Stimulated activated CD4-positive, alpha-beta T cell treated with anti-CD3 and anti-CD28 coated beads, Interleukin-12 subunit alpha, Interleukin-12 subunit beta, amount 100 ng/mL, for 24 hours (primary cell): Measurements from ENCODE around the gene SAMD5.
"Not testable (repeated sequence)": the region's sequence is repeated elsewhere in the genome, so short reads cannot be mapped to it uniquely, and the experiment has no call there.

ENCODE experiments used
- DNase-seq, 2 experiments: peaks; one replicate each; pipeline ENCODE4 v3.0.0-alpha.2; 2020; ENCODE audit warnings: low read depth in 2 of 2

SAMD5 gene

GRCh38 chr6:147528511-147529145, 20.1 kb downstream of the SAMD5 start:
- DNase-seq: no peak

- DNase-seq: no peak
These were observed 21.9 kb downstream of the SAMD5 start for GRCh38 chr6:147530132-147531060.

GRCh38 chr6:147531321-147531720, 22.8 kb downstream of the SAMD5 start:
- DNase-seq: no peak

GRCh38 chr6:147534116-147534860, 25.8 kb downstream of the SAMD5 start:
- no peak for DNase-seq

GRCh38 chr6:147538821-147539220, 30.3 kb downstream of the SAMD5 start:
- DNase-seq: no peak

GRCh38 chr6:147540075-147540474, 31.6 kb downstream of the SAMD5 start:
- DNase-seq: no peak

- DNase-seq: not testable (repeated sequence)
These were observed 33.9 kb downstream of the SAMD5 start for GRCh38 chr6:147542436-147542835.

- DNase-seq: no peak
These were observed 35.9 kb downstream of the SAMD5 start for GRCh38 chr6:147544420-147544819.

- no peak for DNase-seq
These were observed 38.2 kb downstream of the SAMD5 start for GRCh38 chr6:147546501-147547368.

GRCh38 chr6:147547369-147547902, 38.9 kb downstream of the SAMD5 start:
- DNase-seq: no peak

GRCh38 chr6:147548921-147549475, 40.5 kb downstream of the SAMD5 start:
- no peak for DNase-seq

- no peak for DNase-seq
These were observed 41.0 kb downstream of the SAMD5 start for GRCh38 chr6:147549531-147549930.

GRCh38 chr6:147551976-147552375, 43.5 kb downstream of the SAMD5 start:
- no peak for DNase-seq

- DNase-seq: no peak
These were observed 44.6 kb downstream of the SAMD5 start for GRCh38 chr6:147553099-147553498.

- no peak for DNase-seq
These were observed 45.8 kb downstream of the SAMD5 start for GRCh38 chr6:147554281-147554680.

- no peak for DNase-seq
These were observed 50.5 kb downstream of the SAMD5 start for GRCh38 chr6:147559006-147559405.

GRCh38 chr6:147560670-147561069, 52.2 kb downstream of the SAMD5 start:
- DNase-seq: no peak

- DNase-seq: no peak
These were observed 53.2 kb downstream of the SAMD5 start for GRCh38 chr6:147561726-147562125.

- DNase-seq: no peak
These were observed 55.0 kb downstream of the SAMD5 start for GRCh38 chr6:147563472-147563871.

GRCh38 chr6:147564556-147564955, 56.1 kb downstream of the SAMD5 start:
- DNase-seq: no peak
